Loucy (cell line): ENCODE data around the gene SPRED2.

Experiments used
- H2AFZ ChIP-seq: fragments of 200-600 bp; sonication (generic); 2 replicates; pipeline ENCODE4 v1.6.0; 2016; ENCODE audit warnings: antibody characterized with exemption, mild to moderate bottlenecking, low read length, moderate library complexity
- H3F3A ChIP-seq: fragments of 200-600 bp; 2 replicates; pipeline ENCODE4 v1.6.0; 2016; ENCODE audit warnings: antibody characterized with exemption, low read depth, mild to moderate bottlenecking
- H3K27me3 ChIP-seq: fragments of 200-600 bp; sonication (generic); 2 replicates; pipeline ENCODE4 v1.6.1; 2014; ENCODE audit warnings: low read length, mild to moderate bottlenecking; ENCODE audit not compliant: insufficient read depth, poor library complexity, severe bottlenecking
- H3K36me3 ChIP-seq: fragments of 200-600 bp; sonication (generic); 2 replicates; pipeline ENCODE4 v1.6.1; 2016; ENCODE audit warnings: low read length; ENCODE audit not compliant: insufficient read depth
- H3K4me1 ChIP-seq: fragments of 200-600 bp; sonication (generic); 2 replicates; pipeline ENCODE4 v1.5.1; 2014; ENCODE audit warnings: low read length, mild to moderate bottlenecking; ENCODE audit not compliant: insufficient read depth, poor library complexity, severe bottlenecking
- H3K4me2 ChIP-seq: fragments of 200-600 bp; sonication (generic); 2 replicates; pipeline ENCODE4 v1.6.0; 2014; ENCODE audit warnings: antibody characterized with exemption, low read length, low read depth, mild to moderate bottlenecking; ENCODE audit not compliant: poor library complexity, severe bottlenecking
- H3K4me3 ChIP-seq: fragments of 200-600 bp; sonication (generic); 2 replicates; pipeline ENCODE4 v1.5.1; 2014; ENCODE audit warnings: low read length, mild to moderate bottlenecking, mixed read lengths; ENCODE audit not compliant: poor library complexity, severe bottlenecking
- H3K79me2 ChIP-seq: fragments of 200-600 bp; sonication (generic); 2 replicates; pipeline ENCODE4 v1.6.1; 2014; ENCODE audit warnings: low read length; ENCODE audit not compliant: insufficient read depth
- H3K9ac ChIP-seq: fragments of 200-600 bp; sonication (generic); 2 replicates; pipeline ENCODE4 v1.6.0; 2014; ENCODE audit warnings: mild to moderate bottlenecking, low read depth, low read length, moderate library complexity; ENCODE audit not compliant: poor library complexity, severe bottlenecking
- H3K9me2 ChIP-seq: fragments of 200-600 bp; sonication (generic); replicated peaks from 2 replicates; pipeline ENCODE4 v1.6.1; 2016; ENCODE audit warnings: low read depth, low read length, mixed read lengths
- H3K9me3 ChIP-seq: fragments of 200-600 bp; sonication (generic); 2 replicates; pipeline ENCODE4 v1.6.1; 2014; ENCODE audit warnings: mild to moderate bottlenecking, antibody characterized with exemption, low read length, low read depth; ENCODE audit not compliant: insufficient read depth
- H4K20me1 ChIP-seq: fragments of 200-600 bp; sonication (generic); 2 replicates; pipeline ENCODE4 v1.6.0; 2014; ENCODE audit warnings: antibody characterized with exemption, low read length, mild to moderate bottlenecking; ENCODE audit not compliant: insufficient read depth, poor library complexity, severe bottlenecking
- EZH2phosphoT487 ChIP-seq: fragments of 200-600 bp; IDR thresholded peaks from 2 replicates; pipeline ENCODE4 v1.6.1; 2018; ENCODE audit warnings: antibody characterized with exemption, mild to moderate bottlenecking, moderate library complexity, borderline replicate concordance
- TF ChIP-seq, protein P1 (sequence below): fragments of 200-600 bp; sonication (generic); conservative IDR thresholded peaks from 2 replicates; pipeline ENCODE4 v1.5.1; 2014; ENCODE audit warnings: mild to moderate bottlenecking, antibody characterized with exemption, low read length

Gene SPRED2

DNA sequence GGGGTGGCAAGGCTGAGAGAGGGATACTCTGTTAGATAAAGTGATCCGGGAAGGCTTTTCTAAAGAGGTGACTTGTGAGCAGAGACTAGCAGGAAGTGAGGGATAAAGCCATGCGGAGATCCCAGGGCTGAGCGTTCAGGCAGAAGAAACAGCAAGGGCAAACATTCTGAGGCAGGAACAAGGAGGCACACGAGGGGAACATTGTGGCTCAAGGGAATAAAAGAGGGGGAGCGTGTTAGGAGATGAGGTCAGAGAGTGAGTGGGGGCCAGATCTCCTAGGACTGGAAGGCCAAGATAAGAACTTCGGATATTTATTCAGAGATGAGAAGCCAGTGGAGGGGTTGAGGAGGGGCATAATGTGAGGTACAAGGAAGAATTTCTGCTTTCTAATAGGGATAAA is 137.7 kb downstream of the SPRED2 start:
- H3K27me3 ChIP-seq: no peaks in the 10 kb centered on the region
- H3K4me1 ChIP-seq: peaks cover 7% of the 10 kb centered on the region
- no peaks in the 10 kb centered on the region for H3F3A ChIP-seq
- no peak overlapping the region for H3K9ac ChIP-seq
- H4K20me1 ChIP-seq: no peaks in the 10 kb centered on the region
- no peak overlapping the region for H3K4me2 ChIP-seq
- no peak for TF ChIP-seq EZH2phosphoT487
- no peaks in the 10 kb centered on the region for H3K9me3 ChIP-seq
- no peak overlapping the region for H3K4me3 ChIP-seq
- no peaks in the 10 kb centered on the region for H3K9me2 ChIP-seq
- no peaks in the 10 kb centered on the region for H3K79me2 ChIP-seq
- H3K36me3 ChIP-seq: no peaks in the 10 kb centered on the region
- H2AFZ ChIP-seq: no peak overlapping the region

DNA sequence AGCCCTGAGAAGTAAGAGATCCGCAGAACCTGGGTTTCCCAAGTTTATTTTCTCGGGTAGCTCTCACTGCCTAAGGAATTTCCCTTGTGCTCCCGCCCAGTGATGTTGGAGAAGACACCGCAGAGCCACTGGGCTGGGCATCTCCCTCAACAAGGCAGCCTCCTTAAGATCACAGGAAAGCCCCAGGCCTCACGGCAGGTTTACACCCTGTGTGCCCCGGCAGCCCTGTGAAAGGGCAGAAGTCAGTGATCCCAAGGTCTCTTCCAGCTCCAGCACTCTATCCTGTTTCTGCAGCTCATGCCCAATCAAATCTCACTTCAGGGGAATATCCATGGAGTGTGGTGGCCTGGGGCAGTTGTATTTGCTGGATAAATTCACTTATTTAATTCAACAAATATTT is 138.3 kb downstream of the SPRED2 start:
- no peaks in the 10 kb centered on the region for H3K9me2 ChIP-seq
- H3K4me1 ChIP-seq: peaks cover 1% of the 10 kb centered on the region
- H2AFZ ChIP-seq: no peak overlapping the region
- no peak overlapping the region for H3K4me2 ChIP-seq
- no peak overlapping the region for H3K4me3 ChIP-seq
- H3K9ac ChIP-seq: no peak overlapping the region
- TF ChIP-seq EZH2phosphoT487: no peak
- TF ChIP-seq, protein P1, sequence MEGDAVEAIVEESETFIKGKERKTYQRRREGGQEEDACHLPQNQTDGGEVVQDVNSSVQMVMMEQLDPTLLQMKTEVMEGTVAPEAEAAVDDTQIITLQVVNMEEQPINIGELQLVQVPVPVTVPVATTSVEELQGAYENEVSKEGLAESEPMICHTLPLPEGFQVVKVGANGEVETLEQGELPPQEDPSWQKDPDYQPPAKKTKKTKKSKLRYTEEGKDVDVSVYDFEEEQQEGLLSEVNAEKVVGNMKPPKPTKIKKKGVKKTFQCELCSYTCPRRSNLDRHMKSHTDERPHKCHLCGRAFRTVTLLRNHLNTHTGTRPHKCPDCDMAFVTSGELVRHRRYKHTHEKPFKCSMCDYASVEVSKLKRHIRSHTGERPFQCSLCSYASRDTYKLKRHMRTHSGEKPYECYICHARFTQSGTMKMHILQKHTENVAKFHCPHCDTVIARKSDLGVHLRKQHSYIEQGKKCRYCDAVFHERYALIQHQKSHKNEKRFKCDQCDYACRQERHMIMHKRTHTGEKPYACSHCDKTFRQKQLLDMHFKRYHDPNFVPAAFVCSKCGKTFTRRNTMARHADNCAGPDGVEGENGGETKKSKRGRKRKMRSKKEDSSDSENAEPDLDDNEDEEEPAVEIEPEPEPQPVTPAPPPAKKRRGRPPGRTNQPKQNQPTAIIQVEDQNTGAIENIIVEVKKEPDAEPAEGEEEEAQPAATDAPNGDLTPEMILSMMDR: no peak
- H3F3A ChIP-seq: no peaks in the 10 kb centered on the region
- H4K20me1 ChIP-seq: no peaks in the 10 kb centered on the region
- H3K9me3 ChIP-seq: no peaks in the 10 kb centered on the region
- H3K79me2 ChIP-seq: no peaks in the 10 kb centered on the region
- H3K27me3 ChIP-seq: no peaks in the 10 kb centered on the region
- no peaks in the 10 kb centered on the region for H3K36me3 ChIP-seq

DNA sequence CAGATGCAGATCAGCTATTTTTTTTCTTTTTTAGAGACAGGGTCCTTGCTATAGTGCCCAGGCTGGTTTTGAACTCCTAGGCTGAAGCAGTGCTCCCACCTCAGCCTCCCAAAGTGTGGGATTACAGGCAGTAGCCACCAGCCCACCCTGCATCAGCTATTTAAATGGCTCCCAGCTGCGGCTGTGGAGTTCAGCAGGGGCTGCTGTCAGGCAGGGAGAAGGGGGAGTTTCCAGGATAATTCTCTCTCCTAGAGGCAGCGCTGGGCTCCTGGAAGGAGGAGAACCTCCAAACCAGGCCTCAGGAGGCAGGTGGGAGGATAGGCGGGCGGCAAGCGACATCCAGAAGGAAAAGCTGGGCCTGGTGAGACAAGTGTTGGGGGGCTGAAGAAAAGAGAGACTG is 139.0 kb downstream of the SPRED2 start:
- H4K20me1 ChIP-seq: no peaks in the 10 kb centered on the region
- no peaks in the 10 kb centered on the region for H3K79me2 ChIP-seq
- no peaks in the 10 kb centered on the region for H3K9me3 ChIP-seq
- no peaks in the 10 kb centered on the region for H3K36me3 ChIP-seq
- no peak overlapping the region for H2AFZ ChIP-seq
- no peaks in the 10 kb centered on the region for H3K9me2 ChIP-seq
- TF ChIP-seq EZH2phosphoT487: no peak
- TF ChIP-seq, protein P1: no peak
- no peaks in the 10 kb centered on the region for H3K4me1 ChIP-seq
- no peaks in the 10 kb centered on the region for H3F3A ChIP-seq
- H3K4me2 ChIP-seq: no peak overlapping the region
- H3K9ac ChIP-seq: no peak overlapping the region
- H3K27me3 ChIP-seq: no peaks in the 10 kb centered on the region
- no peak overlapping the region for H3K4me3 ChIP-seq

DNA sequence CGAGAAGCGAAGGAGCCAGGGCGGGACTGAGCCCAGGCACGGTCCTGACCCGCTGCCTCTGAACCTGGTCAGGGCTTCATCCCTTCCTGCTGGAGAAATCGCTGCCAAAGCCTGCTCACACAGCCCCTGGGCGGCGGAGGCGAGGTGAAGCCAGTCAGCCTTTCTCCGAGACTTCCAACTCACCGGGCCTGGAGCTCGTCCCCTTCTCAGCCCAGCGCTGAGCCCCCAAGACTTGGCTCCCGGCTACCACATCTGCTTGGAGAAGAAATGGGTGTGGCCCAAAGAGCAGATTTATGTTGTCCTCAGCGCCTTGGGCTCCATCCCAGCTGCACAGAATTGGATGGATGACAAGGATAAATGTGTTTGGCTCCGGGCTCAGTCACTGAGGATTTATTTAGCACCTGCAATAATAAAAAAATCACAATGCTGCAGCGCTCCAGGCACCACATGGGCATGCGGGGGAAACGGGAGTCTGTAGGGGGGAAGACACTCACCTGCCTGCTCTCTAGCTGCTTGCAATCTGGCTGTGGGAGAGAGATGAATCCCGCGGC is 139.9 kb downstream of the SPRED2 start:
- Histone ChIP-seq H3F3A (no peaks in the 10 kb centered on the region), H3K9me3 (no peaks in the 10 kb centered on the region), H3K9me2 (no peaks in the 10 kb centered on the region), H3K36me3 (no peaks in the 10 kb centered on the region), H3K9ac (no peak overlapping the region), H4K20me1 (no peaks in the 10 kb centered on the region), H3K79me2 (no peaks in the 10 kb centered on the region), H3K4me2 (no peak overlapping the region), H3K4me1 (no peaks in the 10 kb centered on the region), H2AFZ (no peak overlapping the region), H3K27me3 (no peaks in the 10 kb centered on the region), H3K4me3 (no peak overlapping the region)
- TF ChIP-seq EZH2phosphoT487: no peak
- TF ChIP-seq, protein P1: no peak
